Esophagus muscularis mucosa (tissue), 4 donors: ENCODE measurements around the gene SEC23A. TPM values are rescaled to one million over a fixed set of nuclear protein-coding genes. Genes with fewer than 3 reads are reported as not detected.
"Not testable (repeated sequence)": the region's sequence is repeated elsewhere in the genome, so short reads cannot be mapped to it uniquely, and the experiment has no call there.

Experiments used
- DNase-seq: peaks from one replicate; pipeline ENCODE4 v3.0.0-alpha.2; 2017; ENCODE audit errors: extremely low spot score
- H3K27ac ChIP-seq, 4 donors: fragments of 200-600 bp; sonication (generic); replicated peaks in 1 of 4; 1 replicate in 3 of 4; 2 replicates in 1 of 4; pipeline ENCODE4 v1.5.1; 2016 to 2019; ENCODE audit warnings: mild to moderate bottlenecking in 1 of 4
- H3K27me3 ChIP-seq, 4 donors: fragments of 200-600 bp; sonication (generic); one replicate each; pipeline versions ENCODE4 v1.5.1 to v1.6.0; 2016 to 2019
- H3K36me3 ChIP-seq, 4 donors: fragments of 200-600 bp; sonication (generic); one replicate each; pipeline ENCODE4 v1.5.1; 2016 to 2019
- H3K4me1 ChIP-seq, 4 donors: fragments of 200-600 bp; sonication (generic); one replicate each; pipeline ENCODE4 v1.5.1; 2016 to 2019
- H3K4me3 ChIP-seq, 4 donors: fragments of 200-600 bp; sonication (generic); 1 replicate in 2 of 4; 2 replicates in 2 of 4; pipeline ENCODE4 v1.5.1; 2016 to 2019; ENCODE audit warnings: mild to moderate bottlenecking in 4 of 4, moderate library complexity in 1 of 4
- H3K9me3 ChIP-seq, 4 donors: fragments of 200-600 bp; sonication (generic); 1 replicate in 3 of 4; 2 replicates in 1 of 4; pipeline ENCODE4 v1.5.1; 2016 to 2019
- CTCF ChIP-seq, 3 experiments: fragments of 200-600 bp in 2 of 3; fragments of 450-650 bp in 1 of 3; sonication (generic) in 2 of 3; IDR thresholded peaks; one replicate each; pipeline ENCODE4 v1.5.1; 2017 to 2019; ENCODE audit warnings: antibody characterized with exemption in 3 of 3, mild to moderate bottlenecking in 2 of 3, moderate library complexity in 1 of 3
- EP300 ChIP-seq: sonication (generic); formaldehyde crosslinking; IDR thresholded peaks from one replicate; pipeline ENCODE4 v1.6.1; 2017; ENCODE audit warnings: antibody characterized with exemption
- POLR2A ChIP-seq: fragments of 450-650 bp; IDR thresholded peaks from one replicate; pipeline ENCODE4 v1.6.1; 2017; ENCODE audit warnings: antibody characterized with exemption, moderate library complexity, mild to moderate bottlenecking, low read depth
- POLR2AphosphoS5 ChIP-seq, 2 donors: sonication (generic); formaldehyde crosslinking; IDR thresholded peaks; one replicate each; pipeline ENCODE4 v1.6.1; 2017; ENCODE audit warnings: antibody characterized with exemption in 2 of 2
- WGBS: methylation state at CpG from one replicate; pipeline ENCODE4 v1.1.5; 2018; 5-methylcytosine and 5-hydroxymethylcytosine counted together
- intact Hi-C: fragments of 100-400 bp; cut with DNase I; formaldehyde crosslinking; loops from one replicate; pipeline ENCODE4 v1.15.1; 2023
- total RNA-seq, 4 donors: library from RNA; depleted of rRNA; stranded (reverse); fragments of >200 nt; gene quantifications; one replicate each; pipeline versions ENCODE4 v1.1.0 to v1.2.1, GENCODE V29; 2016

The SEC23A gene
- total RNA-seq, 4 donors from 2014 or later, result 181 to 222 (median 203) TPM

- H3K4me1 ChIP-seq, result peaks cover 0 to 38% (median 26%) of the 10 kb centered on the region in 4 donors
- H3K36me3 ChIP-seq, result peaks cover 0 to 66% (median 39%) of the 10 kb centered on the region in 4 donors
- no peaks in the 10 kb centered on the region for H3K27me3 ChIP-seq
- no peak overlapping the region for H3K4me3 ChIP-seq
- DNase-seq, result no peak
- intact Hi-C loops, result no loop called here
- H3K9me3 ChIP-seq, result no peaks in the 10 kb centered on the region
- TF ChIP-seq CTCF (IDR thresholded peaks at IDR 0.05), result no peak
- TF ChIP-seq POLR2AphosphoS5 (IDR thresholded peaks at IDR 0.05), result no peak
- no peak for TF ChIP-seq POLR2A
- no peak for TF ChIP-seq EP300
- WGBS, result 64% methylated on average over 1 of the region's 1 CpG
- H3K27ac ChIP-seq, result peak overlapping the region in 3 of 4 donors; percentile 64 to 68 (median 67)
Measured at GRCh38 chr14:39138440-39138839, 35.4 kb upstream of the SEC23A start.

- intact Hi-C loops, H3K27me3 ChIP-seq, H3K4me3 ChIP-seq, H3K9me3 ChIP-seq, DNase-seq: not testable (repeated sequence)
- peak overlapping the region; percentile 1 to 68 (median 66) for H3K27ac ChIP-seq
- WGBS, result 91% methylated on average over 8 of the region's 8 CpGs
- H3K4me1 ChIP-seq, result peaks cover 0 to 38% (median 26%) of the 10 kb centered on the region in 4 donors
- H3K36me3 ChIP-seq, result peaks cover 0 to 66% (median 40%) of the 10 kb centered on the region in 4 donors
Measured at GRCh38 chr14:39137835-39138234, 34.8 kb upstream of the SEC23A start.

- TF ChIP-seq POLR2AphosphoS5 (IDR thresholded peaks at IDR 0.05), result no peak
- no peak for TF ChIP-seq POLR2A
- Histone ChIP-seq H3K9me3 (no peaks in the 10 kb centered on the region), H3K4me3 (no peak overlapping the region), H3K27ac (no peak overlapping the region), H3K4me1 (no peaks in the 10 kb centered on the region), H3K36me3 (peaks cover 0 to 98% (median 72%) of the 10 kb centered on the region in 4 donors), H3K27me3 (no peaks in the 10 kb centered on the region)
- intact Hi-C loops, result no loop called here
- WGBS, result 89% methylated on average over 3 of the region's 3 CpGs
- no peak for DNase-seq
Measured at GRCh38 chr14:39122330-39123138, 19.5 kb upstream of the SEC23A start.

- Histone ChIP-seq H3K27ac (peak within 1 kb of the TSS; percentile 75 to 87 (median 82)), H3K9me3 (no peaks in the 10 kb centered on the region), H3K4me3 (peak within 1 kb of the TSS; percentile 70 to 81 (median 78)), H3K27me3 (no peaks in the 10 kb centered on the region), H3K4me1 (peaks cover 12 to 25% (median 16%) of the 10 kb centered on the region in 4 donors), H3K36me3 (peaks cover 0 to 26% (median 11%) of the 10 kb centered on the region in 4 donors)
- intact Hi-C loops, result no loop called here
- TF ChIP-seq EP300 (peak; percentile 7), CTCF (IDR thresholded peaks at IDR 0.05) (peak in 1 of 3 experiments; percentile 19), POLR2A (no peak), POLR2AphosphoS5 (IDR thresholded peaks at IDR 0.05) (peak; percentile 81 to 98)
- 3% methylated on average over 23 of the region's 40 CpGs for WGBS
- DNase-seq, result peak; percentile 97
Measured at GRCh38 chr14:39114073-39114838, 11.2 kb upstream of the SEC23A start, which contains the start of gene GEMIN2. GEMIN2 (plus strand) TSS chr14:39114323; CDS start chr14:39114339, 16 bp downstream.

- Histone ChIP-seq H3K4me3 (peak overlapping the region; percentile 70 to 81 (median 78)), H3K9me3 (no peaks in the 10 kb centered on the region), H3K27ac (peak overlapping the region; percentile 75 to 87 (median 82)), H3K36me3 (peaks cover 0 to 20% (median 5%) of the 10 kb centered on the region in 4 donors), H3K27me3 (no peaks in the 10 kb centered on the region), H3K4me1 (peaks cover 12 to 25% (median 16%) of the 10 kb centered on the region in 4 donors)
- DNase-seq, result no peak
- intact Hi-C loops, result no loop called here
- TF ChIP-seq EP300, result no peak
- no peak for TF ChIP-seq POLR2AphosphoS5 (IDR thresholded peaks at IDR 0.05)
- no peak for TF ChIP-seq CTCF (IDR thresholded peaks at IDR 0.05)
- no peak for TF ChIP-seq POLR2A
- 78% methylated on average over 3 of the region's 3 CpGs for WGBS
Measured at GRCh38 chr14:39113685-39114072, 10.6 kb upstream of the SEC23A start.
